ENCODE data around the gene PJA1.

The PJA1 gene

GRCh38 chrX:69156638-69157037, 8.6 kb downstream of the PJA1 start:
- no peak for TF ChIP-seq YY1 (IDR thresholded peaks at IDR 0.05; ENCODE audit: insufficient read depth, insufficient read length)
- no peak for TF ChIP-seq ZNF274 (IDR thresholded peaks at IDR 0.05; ENCODE audit: low read depth, low read length)
- TF ChIP-seq SUZ12 (IDR thresholded peaks at IDR 0.05; ENCODE audit: extremely low read depth, insufficient read depth, insufficient read length): no peak
- H3K36me3 ChIP-seq (ENCODE audit: insufficient read depth, insufficient read length, low read length): peaks cover 11% of the 10 kb centered on the region

GRCh38 chrX:69155786-69156520, 9.3 kb downstream of the PJA1 start:
- H3K36me3 ChIP-seq (ENCODE audit: insufficient read depth, insufficient read length, low read length): peaks cover 4% of the 10 kb centered on the region
- H3K9ac ChIP-seq (ENCODE audit: insufficient read length, low read depth): no peak overlapping the region
- H3K4me1 ChIP-seq (ENCODE audit: insufficient read depth, insufficient read length): peaks cover 22% of the 10 kb centered on the region
- TF ChIP-seq YY1 (IDR thresholded peaks at IDR 0.05; ENCODE audit: insufficient read depth, insufficient read length): no peak
- TF ChIP-seq SUZ12 (IDR thresholded peaks at IDR 0.05; ENCODE audit: extremely low read depth, insufficient read depth, insufficient read length): no peak
- no peak for TF ChIP-seq ZNF274 (IDR thresholded peaks at IDR 0.05; ENCODE audit: low read depth, low read length)
- H3K27me3 ChIP-seq (ENCODE audit: insufficient read depth, insufficient read length): no peaks in the 10 kb centered on the region
- no peaks in the 10 kb centered on the region for H3K9me3 ChIP-seq (ENCODE audit: insufficient read depth, low read length)
- H3K4me3 ChIP-seq (ENCODE audit: insufficient read length, low read depth): no peak overlapping the region
- no peak for DNase-seq (ENCODE audit: low read depth, low spot score)

More at GRCh38 chrX:69156638-69157037, 8.6 kb downstream of the PJA1 start:
- Histone ChIP-seq H3K27me3 (ENCODE audit: insufficient read depth, insufficient read length) (no peaks in the 10 kb centered on the region), H3K4me1 (ENCODE audit: insufficient read depth, insufficient read length) (peaks cover 22% of the 10 kb centered on the region), H3K9ac (ENCODE audit: insufficient read length, low read depth) (no peak overlapping the region), H3K4me3 (ENCODE audit: insufficient read length, low read depth) (no peak overlapping the region), H3K9me3 (ENCODE audit: insufficient read depth, low read length) (no peaks in the 10 kb centered on the region)
- no peak for DNase-seq (ENCODE audit: low read depth, low spot score)

- no peaks in the 10 kb centered on the region for H3K9me3 ChIP-seq (ENCODE audit: insufficient read depth, low read length)
- TF ChIP-seq YY1 (IDR thresholded peaks at IDR 0.05; ENCODE audit: insufficient read depth, insufficient read length): no peak
- TF ChIP-seq SUZ12 (IDR thresholded peaks at IDR 0.05; ENCODE audit: extremely low read depth, insufficient read depth, insufficient read length): no peak
- no peak for TF ChIP-seq ZNF274 (IDR thresholded peaks at IDR 0.05; ENCODE audit: low read depth, low read length)
- H3K4me1 ChIP-seq (ENCODE audit: insufficient read depth, insufficient read length): peaks cover 22% of the 10 kb centered on the region
- no peak overlapping the region for H3K4me3 ChIP-seq (ENCODE audit: insufficient read length, low read depth)
- no peaks in the 10 kb centered on the region for H3K27me3 ChIP-seq (ENCODE audit: insufficient read depth, insufficient read length)
- DNase-seq (ENCODE audit: low read depth, low spot score): no peak
- no peak overlapping the region for H3K9ac ChIP-seq (ENCODE audit: insufficient read length, low read depth)
- H3K36me3 ChIP-seq (ENCODE audit: insufficient read depth, insufficient read length, low read length): no peaks in the 10 kb centered on the region
These were observed 11.2 kb downstream of the PJA1 start for GRCh38 chrX:69154051-69154450.

GRCh38 chrX:69153060-69153730, 12.1 kb downstream of the PJA1 start:
- TF ChIP-seq ZNF274 (IDR thresholded peaks at IDR 0.05; ENCODE audit: low read depth, low read length) (no peak), SUZ12 (IDR thresholded peaks at IDR 0.05; ENCODE audit: extremely low read depth, insufficient read depth, insufficient read length) (no peak), YY1 (IDR thresholded peaks at IDR 0.05; ENCODE audit: insufficient read depth, insufficient read length) (peak; percentile 58)
- peak; percentile 88 for DNase-seq (ENCODE audit: low read depth, low spot score)

GRCh38 chrX:69152417-69152841, 12.8 kb downstream of the PJA1 start:
- H3K9me3 ChIP-seq (ENCODE audit: insufficient read depth, low read length): no peaks in the 10 kb centered on the region
- H3K27me3 ChIP-seq (ENCODE audit: insufficient read depth, insufficient read length): no peaks in the 10 kb centered on the region

More at GRCh38 chrX:69153060-69153730, 12.1 kb downstream of the PJA1 start:
- Histone ChIP-seq H3K36me3 (ENCODE audit: insufficient read depth, insufficient read length, low read length) (no peaks in the 10 kb centered on the region), H3K9ac (ENCODE audit: insufficient read length, low read depth) (no peak overlapping the region), H3K9me3 (ENCODE audit: insufficient read depth, low read length) (no peaks in the 10 kb centered on the region), H3K27me3 (ENCODE audit: insufficient read depth, insufficient read length) (no peaks in the 10 kb centered on the region), H3K4me1 (ENCODE audit: insufficient read depth, insufficient read length) (peaks cover 22% of the 10 kb centered on the region), H3K4me3 (ENCODE audit: insufficient read length, low read depth) (no peak overlapping the region)

GRCh38 chrX:69151866-69152284, 13.4 kb downstream of the PJA1 start:
- TF ChIP-seq ZNF274 (IDR thresholded peaks at IDR 0.05; ENCODE audit: low read depth, low read length) (no peak), SUZ12 (IDR thresholded peaks at IDR 0.05; ENCODE audit: extremely low read depth, insufficient read depth, insufficient read length) (no peak), YY1 (IDR thresholded peaks at IDR 0.05; ENCODE audit: insufficient read depth, insufficient read length) (no peak)
- Histone ChIP-seq H3K27me3 (ENCODE audit: insufficient read depth, insufficient read length) (no peaks in the 10 kb centered on the region), H3K36me3 (ENCODE audit: insufficient read depth, insufficient read length, low read length) (no peaks in the 10 kb centered on the region), H3K4me3 (ENCODE audit: insufficient read length, low read depth) (no peak overlapping the region), H3K4me1 (ENCODE audit: insufficient read depth, insufficient read length) (peaks cover 22% of the 10 kb centered on the region), H3K9ac (ENCODE audit: insufficient read length, low read depth) (no peak overlapping the region), H3K9me3 (ENCODE audit: insufficient read depth, low read length) (no peaks in the 10 kb centered on the region)
- DNase-seq (ENCODE audit: low read depth, low spot score): no peak

More at GRCh38 chrX:69152417-69152841, 12.8 kb downstream of the PJA1 start:
- Histone ChIP-seq H3K36me3 (ENCODE audit: insufficient read depth, insufficient read length, low read length) (no peaks in the 10 kb centered on the region), H3K9ac (ENCODE audit: insufficient read length, low read depth) (no peak overlapping the region), H3K4me1 (ENCODE audit: insufficient read depth, insufficient read length) (peaks cover 22% of the 10 kb centered on the region), H3K4me3 (ENCODE audit: insufficient read length, low read depth) (no peak overlapping the region)
- TF ChIP-seq YY1 (IDR thresholded peaks at IDR 0.05; ENCODE audit: insufficient read depth, insufficient read length) (no peak), ZNF274 (IDR thresholded peaks at IDR 0.05; ENCODE audit: low read depth, low read length) (no peak), SUZ12 (IDR thresholded peaks at IDR 0.05; ENCODE audit: extremely low read depth, insufficient read depth, insufficient read length) (no peak)
- no peak for DNase-seq (ENCODE audit: low read depth, low spot score)

All from NT2/D1 (cell line).